ENCODE measurements around the gene DOCK3.
"Not testable (repeated sequence)": the region's sequence is repeated elsewhere in the genome, so short reads cannot be mapped to it uniquely, and the experiment has no call there.

DOCK3 gene

GRCh38 chr3:50650018-50650417, 24.7 kb upstream of the DOCK3 start:
- no peak for DNase-seq (ENCODE audit: low read depth)

- no peak for DNase-seq (ENCODE audit: low read depth)
Measured at GRCh38 chr3:50651445-50651844, 23.3 kb upstream of the DOCK3 start.

GRCh38 chr3:50651920-50652529, 22.7 kb upstream of the DOCK3 start:
- DNase-seq (ENCODE audit: low read depth) = no peak

- peak; percentile 25 for DNase-seq (ENCODE audit: low read depth)
Measured at GRCh38 chr3:50652709-50653108, 22.0 kb upstream of the DOCK3 start.

- no peak for DNase-seq (ENCODE audit: low read depth)
Measured at GRCh38 chr3:50653937-50654595, 20.7 kb upstream of the DOCK3 start.

GRCh38 chr3:50655009-50655830, 19.5 kb upstream of the DOCK3 start:
- DNase-seq (ENCODE audit: low read depth) = no peak

- DNase-seq (ENCODE audit: low read depth) = no peak
Measured at GRCh38 chr3:50656417-50657195, 18.1 kb upstream of the DOCK3 start.

GRCh38 chr3:50657407-50657806, 17.3 kb upstream of the DOCK3 start:
- no peak for DNase-seq (ENCODE audit: low read depth)

- DNase-seq (ENCODE audit: low read depth) = no peak
Measured at GRCh38 chr3:50657816-50658215, 16.9 kb upstream of the DOCK3 start.

GRCh38 chr3:50658416-50658815, 16.3 kb upstream of the DOCK3 start:
- no peak for DNase-seq (ENCODE audit: low read depth)

- no peak for DNase-seq (ENCODE audit: low read depth)
Measured at GRCh38 chr3:50658831-50659230, 15.9 kb upstream of the DOCK3 start.

GRCh38 chr3:50660386-50660785, 14.3 kb upstream of the DOCK3 start:
- DNase-seq (ENCODE audit: low read depth) = no peak

GRCh38 chr3:50661321-50661837, 13.3 kb upstream of the DOCK3 start:
- DNase-seq (ENCODE audit: low read depth) = no peak

GRCh38 chr3:50662408-50662807, 12.3 kb upstream of the DOCK3 start:
- no peak for DNase-seq (ENCODE audit: low read depth)

GRCh38 chr3:50665081-50665840, 9.5 kb upstream of the DOCK3 start:
- no peak for DNase-seq (ENCODE audit: low read depth)

GRCh38 chr3:50665841-50666115, 8.9 kb upstream of the DOCK3 start:
- not testable (repeated sequence) for DNase-seq (ENCODE audit: low read depth)

GRCh38 chr3:50666837-50667236, 7.9 kb upstream of the DOCK3 start:
- DNase-seq (ENCODE audit: low read depth) = no peak

- no peak for DNase-seq (ENCODE audit: low read depth)
Measured at GRCh38 chr3:50671331-50671730, 3.4 kb upstream of the DOCK3 start.

- no peak for DNase-seq (ENCODE audit: low read depth)
Measured at GRCh38 chr3:50672656-50673055, 2.1 kb upstream of the DOCK3 start.

GRCh38 chr3:50673931-50674330, 796 bp upstream of the DOCK3 start:
- no peak for DNase-seq (ENCODE audit: low read depth)

GRCh38 chr3:50675179-50676030, 678 bp downstream of the DOCK3 start:
- peak; percentile 25 for DNase-seq (ENCODE audit: low read depth)

All from activated gamma-delta T cell treated with anti-CD3 and anti-CD28 coated beads, Interleukin-2, amount 50 U/mL, for 16 hours (primary cell).